Hepatocyte (in vitro differentiated cells): ENCODE measurements around the gene TH. TPM values are rescaled to one million over a fixed set of nuclear protein-coding genes. Genes with fewer than 3 reads are reported as not detected.

Source experiments
- DNase-seq: peaks from one replicate; pipeline ENCODE4 v3.0.0-alpha.2; 2016; ENCODE audit warnings: low spot score
- H2AFZ ChIP-seq: fragments of 200-600 bp; sonication (generic); 2 replicates; pipeline ENCODE4 v1.6.0; 2016; ENCODE audit warnings: antibody characterized with exemption, mild to moderate bottlenecking
- H3K27ac ChIP-seq: fragments of 200-600 bp; sonication (generic); 2 replicates; pipeline ENCODE4 v1.5.1; 2016; ENCODE audit warnings: mild to moderate bottlenecking
- H3K27me3 ChIP-seq: fragments of 200-600 bp; sonication (generic); 2 replicates; pipeline ENCODE4 v1.6.1; 2016
- H3K36me3 ChIP-seq: fragments of 200-600 bp; sonication (generic); replicated peaks from 2 replicates; pipeline ENCODE4 v1.5.1; 2016; ENCODE audit warnings: low read depth; ENCODE audit not compliant: insufficient read depth
- H3K4me1 ChIP-seq: fragments of 200-600 bp; sonication (generic); 2 replicates; pipeline ENCODE4 v1.5.1; 2016; ENCODE audit warnings: mild to moderate bottlenecking, moderate library complexity; ENCODE audit not compliant: insufficient read depth
- H3K4me2 ChIP-seq: fragments of 200-600 bp; sonication (generic); 2 replicates; pipeline ENCODE4 v1.6.0; 2016
- H3K4me3 ChIP-seq: fragments of 200-600 bp; sonication (generic); 2 replicates; pipeline ENCODE4 v1.5.1; 2016; ENCODE audit warnings: mild to moderate bottlenecking
- H3K79me2 ChIP-seq: fragments of 200-600 bp; sonication (generic); 2 replicates; pipeline ENCODE4 v1.6.0; 2017; ENCODE audit warnings: mild to moderate bottlenecking
- H3K9me2 ChIP-seq: fragments of 200-600 bp; sonication (generic); replicated peaks from 2 replicates; pipeline ENCODE4 v1.6.0; 2017; ENCODE audit warnings: mild to moderate bottlenecking; ENCODE audit not compliant: insufficient read depth
- H3K9me3 ChIP-seq: fragments of 200-600 bp; sonication (generic); 2 replicates; pipeline ENCODE4 v1.5.1; 2016; ENCODE audit warnings: low read depth, mild to moderate bottlenecking
- H4K20me1 ChIP-seq: fragments of 200-600 bp; sonication (generic); 2 replicates; pipeline ENCODE4 v1.6.0; 2016; ENCODE audit warnings: mild to moderate bottlenecking; ENCODE audit not compliant: insufficient read depth, poor library complexity, severe bottlenecking
- CTCF ChIP-seq: fragments of 200-600 bp; sonication (generic); IDR thresholded peaks from 2 replicates; pipeline ENCODE4 v1.5.1; 2016; ENCODE audit warnings: antibody characterized with exemption, mild to moderate bottlenecking; ENCODE audit not compliant: poor library complexity
- EZH2 ChIP-seq: fragments of 200-600 bp; sonication (generic); IDR thresholded peaks from 2 replicates; pipeline ENCODE4 v1.6.1; 2016; ENCODE audit warnings: antibody characterized with exemption, mild to moderate bottlenecking, borderline replicate concordance
- EZH2phosphoT487 ChIP-seq: fragments of 200-600 bp; sonication (generic); IDR thresholded peaks from one replicate; pipeline ENCODE4 v1.6.1; 2018; ENCODE audit warnings: antibody characterized with exemption, mild to moderate bottlenecking, low read depth, moderate library complexity; ENCODE audit not compliant: unreplicated experiment, severe bottlenecking
- WGBS: methylation state at CpG from one replicate; pipeline ENCODE4 v1.1.6; 2016; ENCODE audit warnings: low lambda C conversion rate; ENCODE audit errors: missing lambda C conversion rate; 5-methylcytosine and 5-hydroxymethylcytosine counted together
- polyA plus RNA-seq: library from polyadenylated mRNA; unstranded; fragments of >200 nt; fragmentation: Nextera tagmentation; extraction: Ambion mirVana; gene quantifications from 2 replicates; pipeline ENCODE4 v1.2.1, GENCODE V29; 2016
- total RNA-seq: library from RNA; depleted of rRNA; stranded (reverse); fragments of >200 nt; gene quantifications from 2 replicates; pipeline ENCODE4 v1.2.3, GENCODE V29; 2014

TH gene
- total and polyA plus RNA-seq, 2 experiments from 2014 or later, result 2.6 to 15.3 TPM

DNA sequence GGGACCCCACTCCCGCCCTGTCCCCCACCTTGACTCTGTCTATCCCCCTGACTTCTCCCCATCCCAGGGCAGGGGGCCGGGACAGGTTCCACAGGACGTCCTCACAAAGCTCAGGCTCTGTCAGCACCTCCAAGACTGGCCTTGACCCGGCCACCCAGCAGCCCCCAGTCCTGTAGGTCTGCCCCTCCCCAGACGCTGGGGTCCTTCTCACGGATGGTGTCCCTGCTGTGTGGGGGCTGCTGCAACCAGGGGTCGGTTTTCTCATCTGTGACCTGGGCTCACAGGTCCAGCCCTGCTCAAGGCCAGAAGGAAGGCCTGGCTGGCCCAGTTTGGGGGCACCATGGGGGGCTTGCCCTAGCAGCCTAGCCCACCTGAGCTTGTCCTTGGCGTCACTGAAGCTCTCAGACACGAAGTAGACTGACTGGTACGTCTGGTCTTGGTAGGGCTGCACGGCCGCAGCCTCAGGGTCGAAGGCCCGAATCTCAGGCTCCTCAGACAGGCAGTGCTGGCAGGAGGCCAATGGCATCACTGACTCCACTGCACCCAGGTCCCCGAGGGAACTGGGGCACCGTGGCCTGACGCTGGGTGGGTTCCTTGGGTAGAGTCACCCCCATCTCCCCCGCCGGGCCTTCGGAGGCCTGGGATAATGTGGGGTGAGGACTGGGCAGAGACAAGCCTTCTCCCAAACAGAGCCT is 6.6 kb downstream of the TH start:
- no peak for TF ChIP-seq CTCF
- no peak for TF ChIP-seq EZH2phosphoT487
- TF ChIP-seq EZH2, result no peak
- peaks cover 5% of the 10 kb centered on the region for H3K4me1 ChIP-seq
- no peaks in the 10 kb centered on the region for H4K20me1 ChIP-seq
- H3K27me3 ChIP-seq, result no peaks in the 10 kb centered on the region
- no peak overlapping the region for H2AFZ ChIP-seq
- no peaks in the 10 kb centered on the region for H3K79me2 ChIP-seq
- DNase-seq, result no peak
- WGBS, result 80% methylated on average over 20 of the region's 20 CpGs
- H3K4me3 ChIP-seq, result no peak overlapping the region
- H3K36me3 ChIP-seq, result no peaks in the 10 kb centered on the region
- no peaks in the 10 kb centered on the region for H3K9me2 ChIP-seq
- no peak overlapping the region for H3K27ac ChIP-seq
- H3K9me3 ChIP-seq, result no peaks in the 10 kb centered on the region
- no peak overlapping the region for H3K4me2 ChIP-seq

GRCh38 chr11:2164081-2164480 is 7.5 kb downstream of the TH start:
- no peaks in the 10 kb centered on the region for H4K20me1 ChIP-seq
- DNase-seq, result no peak
- no peak overlapping the region for H3K4me2 ChIP-seq
- H3K4me1 ChIP-seq, result peaks cover 5% of the 10 kb centered on the region
- H3K36me3 ChIP-seq, result no peaks in the 10 kb centered on the region
- H2AFZ ChIP-seq, result no peak overlapping the region
- WGBS, result 98% methylated on average over 11 of the region's 22 CpGs
- H3K9me3 ChIP-seq, result no peaks in the 10 kb centered on the region
- no peaks in the 10 kb centered on the region for H3K79me2 ChIP-seq
- H3K4me3 ChIP-seq, result no peak overlapping the region
- H3K27ac ChIP-seq, result no peak overlapping the region
- TF ChIP-seq EZH2 (no peak), EZH2phosphoT487 (no peak), CTCF (no peak)
- no peaks in the 10 kb centered on the region for H3K9me2 ChIP-seq
- no peaks in the 10 kb centered on the region for H3K27me3 ChIP-seq

DNA sequence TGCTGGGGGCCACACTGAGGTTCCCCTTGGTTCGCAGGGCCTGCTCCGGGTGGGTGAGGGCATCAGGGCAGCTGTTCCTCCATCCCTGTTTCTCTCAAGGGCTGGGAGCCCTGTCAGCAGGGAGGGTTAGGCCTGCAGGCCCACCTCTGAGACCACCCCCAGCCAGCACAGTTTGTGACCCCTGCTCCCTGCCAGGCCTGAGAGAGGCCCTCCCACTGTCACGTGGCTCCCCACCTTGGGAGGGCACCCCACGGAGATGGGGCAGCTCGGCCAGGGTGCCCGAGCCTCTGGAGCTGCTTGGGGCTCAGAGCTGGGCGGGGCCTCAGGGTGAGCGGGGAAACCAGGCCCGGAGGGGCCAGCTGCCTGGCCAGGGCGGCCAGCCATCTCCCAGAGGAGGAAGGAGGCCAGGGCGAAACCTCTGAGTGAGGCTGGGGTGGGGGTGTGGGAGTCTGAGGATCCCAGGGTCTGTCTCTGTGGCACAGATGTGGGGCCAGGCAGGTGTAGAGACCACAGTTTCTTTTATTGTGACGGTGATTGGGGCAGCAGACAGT is 8.1 kb downstream of the TH start:
- no peak overlapping the region for H3K27ac ChIP-seq
- H3K9me3 ChIP-seq, result no peaks in the 10 kb centered on the region
- no peak overlapping the region for H3K4me2 ChIP-seq
- no peaks in the 10 kb centered on the region for H4K20me1 ChIP-seq
- TF ChIP-seq CTCF (no peak), EZH2phosphoT487 (no peak), EZH2 (no peak)
- H3K27me3 ChIP-seq, result no peaks in the 10 kb centered on the region
- H3K4me1 ChIP-seq, result peaks cover 5% of the 10 kb centered on the region
- no peak overlapping the region for H3K4me3 ChIP-seq
- DNase-seq, result no peak
- no peaks in the 10 kb centered on the region for H3K36me3 ChIP-seq
- no peaks in the 10 kb centered on the region for H3K9me2 ChIP-seq
- no peaks in the 10 kb centered on the region for H3K79me2 ChIP-seq
- WGBS, result 70% methylated on average over 11 of the region's 12 CpGs
- H2AFZ ChIP-seq, result no peak overlapping the region
